HL-60 (cell line): ENCODE measurements around the gene SRRM3.

ENCODE experiments used
- DNase-seq, 2 experiments: peaks; one replicate each; pipeline ENCODE4 v3.0.0-alpha.2; 2010 to 2020; ENCODE audit warnings: low read depth in 1 of 2, low spot score in 1 of 2
- H3K27ac ChIP-seq: fragments of 250-450 bp; sonication (Bioruptor Pico); replicated peaks from 2 replicates; pipeline ENCODE4 v1.5.1; 2020; ENCODE audit warnings: mild to moderate bottlenecking, moderate library complexity
- H3K27me3 ChIP-seq: fragments of 250-450 bp; sonication (Bioruptor Pico); 2 replicates; pipeline ENCODE4 v1.5.1; 2021; ENCODE audit warnings: mild to moderate bottlenecking, moderate library complexity; ENCODE audit not compliant: insufficient read depth, poor library complexity, severe bottlenecking
- H3K4me3 ChIP-seq: replicated peaks from 2 replicates; pipeline ENCODE4 v1.5.1; 2011; ENCODE audit warnings: mild to moderate bottlenecking, control low read depth, low read length; ENCODE audit not compliant: insufficient read depth
- CTCF ChIP-seq: IDR thresholded peaks from one replicate; pipeline ENCODE4 v1.5.1; 2011; ENCODE audit warnings: low read length, control low read depth, inconsistent platforms; ENCODE audit not compliant: insufficient read depth
- GABPA ChIP-seq: IDR thresholded peaks from 2 replicates; pipeline ENCODE4 v1.6.1; 2012; ENCODE audit warnings: low read depth
- POLR2AphosphoS5 ChIP-seq: IDR thresholded peaks from 2 replicates; pipeline ENCODE4 v1.6.1; 2012; ENCODE audit warnings: low read depth
- SPI1 ChIP-seq: IDR thresholded peaks from 2 replicates; pipeline ENCODE4 v1.6.1; 2012; ENCODE audit warnings: low read depth, mild to moderate bottlenecking, borderline replicate concordance
- TF ChIP-seq, protein P1 (sequence below): IDR thresholded peaks from 2 replicates; pipeline ENCODE4 v1.6.1; 2012; ENCODE audit warnings: low read depth; ENCODE audit not compliant: insufficient replicate concordance

SRRM3 gene

DNA sequence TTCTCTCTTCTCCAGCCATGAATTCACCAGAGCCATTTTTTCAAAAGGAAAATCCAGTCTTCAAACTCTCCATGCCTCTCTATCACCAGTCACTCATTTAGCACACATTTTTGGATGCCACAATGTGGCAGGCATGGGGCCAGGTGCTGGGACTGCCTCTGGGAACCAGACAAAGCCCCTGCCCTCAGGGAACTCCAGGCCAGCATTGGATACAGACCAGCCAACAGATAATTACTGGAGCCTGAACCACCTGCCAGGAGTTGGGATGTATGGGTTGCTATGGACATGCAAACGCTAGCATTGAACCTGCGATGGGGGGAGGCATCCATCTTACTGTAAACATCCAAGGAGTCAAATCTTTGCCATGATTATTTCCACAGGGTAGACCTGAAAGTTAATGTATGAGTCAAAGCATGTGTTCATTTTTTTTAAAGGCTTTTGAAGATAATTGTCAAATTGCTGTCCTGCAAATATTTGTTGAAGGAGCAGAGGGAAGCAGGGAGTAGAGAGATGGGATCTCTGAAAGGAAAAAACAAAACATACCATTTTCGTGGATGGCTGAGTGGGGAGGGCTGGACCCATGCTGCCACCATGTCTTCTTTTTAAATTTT lies 43.2 kb downstream of the SRRM3 start:
- Histone ChIP-seq H3K27me3 (no peaks in the 10 kb centered on the region), H3K4me3 (no peak overlapping the region), H3K27ac (no peak overlapping the region)
- TF ChIP-seq CTCF (no peak), POLR2AphosphoS5 (no peak), GABPA (no peak), SPI1 (no peak)
- TF ChIP-seq, protein P1, sequence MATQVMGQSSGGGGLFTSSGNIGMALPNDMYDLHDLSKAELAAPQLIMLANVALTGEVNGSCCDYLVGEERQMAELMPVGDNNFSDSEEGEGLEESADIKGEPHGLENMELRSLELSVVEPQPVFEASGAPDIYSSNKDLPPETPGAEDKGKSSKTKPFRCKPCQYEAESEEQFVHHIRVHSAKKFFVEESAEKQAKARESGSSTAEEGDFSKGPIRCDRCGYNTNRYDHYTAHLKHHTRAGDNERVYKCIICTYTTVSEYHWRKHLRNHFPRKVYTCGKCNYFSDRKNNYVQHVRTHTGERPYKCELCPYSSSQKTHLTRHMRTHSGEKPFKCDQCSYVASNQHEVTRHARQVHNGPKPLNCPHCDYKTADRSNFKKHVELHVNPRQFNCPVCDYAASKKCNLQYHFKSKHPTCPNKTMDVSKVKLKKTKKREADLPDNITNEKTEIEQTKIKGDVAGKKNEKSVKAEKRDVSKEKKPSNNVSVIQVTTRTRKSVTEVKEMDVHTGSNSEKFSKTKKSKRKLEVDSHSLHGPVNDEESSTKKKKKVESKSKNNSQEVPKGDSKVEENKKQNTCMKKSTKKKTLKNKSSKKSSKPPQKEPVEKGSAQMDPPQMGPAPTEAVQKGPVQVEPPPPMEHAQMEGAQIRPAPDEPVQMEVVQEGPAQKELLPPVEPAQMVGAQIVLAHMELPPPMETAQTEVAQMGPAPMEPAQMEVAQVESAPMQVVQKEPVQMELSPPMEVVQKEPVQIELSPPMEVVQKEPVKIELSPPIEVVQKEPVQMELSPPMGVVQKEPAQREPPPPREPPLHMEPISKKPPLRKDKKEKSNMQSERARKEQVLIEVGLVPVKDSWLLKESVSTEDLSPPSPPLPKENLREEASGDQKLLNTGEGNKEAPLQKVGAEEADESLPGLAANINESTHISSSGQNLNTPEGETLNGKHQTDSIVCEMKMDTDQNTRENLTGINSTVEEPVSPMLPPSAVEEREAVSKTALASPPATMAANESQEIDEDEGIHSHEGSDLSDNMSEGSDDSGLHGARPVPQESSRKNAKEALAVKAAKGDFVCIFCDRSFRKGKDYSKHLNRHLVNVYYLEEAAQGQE: no peak
- DNase-seq: no peak

DNA sequence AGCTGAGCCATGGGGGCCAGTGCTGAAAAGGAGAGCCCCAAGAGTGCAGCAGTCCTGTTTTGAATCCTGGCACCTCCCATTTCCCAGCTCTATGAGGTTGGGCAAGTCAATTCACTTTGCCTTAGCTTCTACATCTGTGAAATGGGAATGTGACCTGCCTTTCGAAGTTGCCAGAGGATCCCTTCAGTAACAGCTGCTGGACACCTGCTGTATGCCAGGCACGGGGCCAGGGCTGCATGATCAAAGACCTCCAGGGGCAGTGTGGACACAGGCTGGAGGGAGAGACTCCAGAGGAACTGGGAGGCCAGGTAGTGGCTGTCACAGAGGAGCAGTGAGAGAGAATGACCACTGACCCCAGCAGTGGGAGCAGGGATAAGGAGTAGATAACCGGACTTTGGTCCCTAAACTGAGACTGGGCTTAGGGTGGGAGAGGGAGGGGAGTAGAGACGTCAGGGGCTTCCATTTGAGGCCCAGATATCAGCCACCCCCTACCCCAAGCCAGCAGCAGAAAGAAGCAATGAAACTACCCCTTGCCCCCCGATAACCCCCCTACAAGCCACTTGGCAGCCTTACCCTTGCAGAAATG lies 45.2 kb downstream of the SRRM3 start:
- H3K27me3 ChIP-seq: peaks cover 3% of the 10 kb centered on the region
- no peak for DNase-seq
- no peak overlapping the region for H3K4me3 ChIP-seq
- no peak overlapping the region for H3K27ac ChIP-seq
- TF ChIP-seq SPI1 (no peak), CTCF (no peak)
- TF ChIP-seq, protein P1: no peak

- Histone ChIP-seq H3K4me3 (no peak overlapping the region), H3K27me3 (peaks cover 3% of the 10 kb centered on the region), H3K27ac (no peak overlapping the region)
- TF ChIP-seq CTCF: no peak
- TF ChIP-seq, protein P1: no peak
- no peak for TF ChIP-seq POLR2AphosphoS5
- TF ChIP-seq SPI1: no peak
- TF ChIP-seq GABPA: no peak
- no peak for DNase-seq
Measured at GRCh38 chr7:76247938-76248337, 46.2 kb downstream of the SRRM3 start.
